HG03159 (cell line): ENCODE results near the gene DCTN4.
"Not testable (repeated sequence)": the region's sequence is repeated elsewhere in the genome, so short reads cannot be mapped to it uniquely, and the experiment has no call there.

ENCODE experiments used
- ATAC-seq: cut with Tn5 transposase; IDR thresholded peaks from one replicate; pipeline ENCODE4 v1.9.1; 2021; ENCODE audit warnings: mild to moderate bottlenecking, moderate library complexity; ENCODE audit not compliant: unreplicated experiment

DCTN4 gene

GRCh38 chr5:150742455-150743141, 16.2 kb downstream of the DCTN4 start:
- not testable (repeated sequence) for ATAC-seq

GRCh38 chr5:150740992-150741391, 17.8 kb downstream of the DCTN4 start:
- no peak for ATAC-seq

- no peak for ATAC-seq
Observed at GRCh38 chr5:150738862-150739261, 20.0 kb downstream of the DCTN4 start.

- no peak for ATAC-seq
Observed at GRCh38 chr5:150734579-150735384, 24.0 kb downstream of the DCTN4 start.

- ATAC-seq = no peak
Observed at GRCh38 chr5:150731669-150732242, 27.1 kb downstream of the DCTN4 start.

- no peak for ATAC-seq
Observed at GRCh38 chr5:150729859-150730258, 29.0 kb downstream of the DCTN4 start.

GRCh38 chr5:150723845-150724244, 35.0 kb downstream of the DCTN4 start:
- ATAC-seq = no peak

- no peak for ATAC-seq
Observed at GRCh38 chr5:150710165-150710564, 48.7 kb downstream of the DCTN4 start.

- no peak for ATAC-seq
Observed at GRCh38 chr5:150706776-150707390, 51.9 kb downstream of the DCTN4 start.

- no peak for ATAC-seq
Observed at GRCh38 chr5:150703762-150704161, 55.1 kb downstream of the DCTN4 start.

GRCh38 chr5:150700594-150701377, 58.0 kb downstream of the DCTN4 start, which contains the start of gene RBM22:
Gene RBM22 (minus strand): TSS chr5:150701062. CDS start chr5:150700985, 77 bp downstream.
- ATAC-seq = peak; percentile 96

GRCh38 chr5:150700246-150700593, 58.6 kb downstream of the DCTN4 start:
- ATAC-seq = peak; percentile 20

- no peak for ATAC-seq
Observed at GRCh38 chr5:150694612-150695011, 64.2 kb downstream of the DCTN4 start.

- ATAC-seq = no peak
Observed at GRCh38 chr5:150692276-150692675, 66.5 kb downstream of the DCTN4 start.

GRCh38 chr5:150690760-150691159, 68.1 kb downstream of the DCTN4 start:
- ATAC-seq = no peak

GRCh38 chr5:150689120-150689519, 69.7 kb downstream of the DCTN4 start:
- ATAC-seq = no peak

GRCh38 chr5:150676578-150676977, 82.2 kb downstream of the DCTN4 start:
- ATAC-seq = no peak

GRCh38 chr5:150675069-150675468, 83.7 kb downstream of the DCTN4 start:
- no peak for ATAC-seq

- no peak for ATAC-seq
Observed at GRCh38 chr5:150674341-150674821, 84.4 kb downstream of the DCTN4 start.

GRCh38 chr5:150672884-150673275, 85.9 kb downstream of the DCTN4 start:
- no peak for ATAC-seq
